ENCODE results near the gene SBF2. TPM values are rescaled to one million over a fixed set of nuclear protein-coding genes. Genes with fewer than 3 reads are reported as not detected.
"Not testable (repeated sequence)": the region's sequence is repeated elsewhere in the genome, so short reads cannot be mapped to it uniquely, and the experiment has no call there.

Gene SBF2
- total RNA-seq, 3 donors from 2014 or later (not counting 1 experiment from before 2014, with no cell fraction given), result 25.2 to 26.9 (median 26.3) TPM

DNA sequence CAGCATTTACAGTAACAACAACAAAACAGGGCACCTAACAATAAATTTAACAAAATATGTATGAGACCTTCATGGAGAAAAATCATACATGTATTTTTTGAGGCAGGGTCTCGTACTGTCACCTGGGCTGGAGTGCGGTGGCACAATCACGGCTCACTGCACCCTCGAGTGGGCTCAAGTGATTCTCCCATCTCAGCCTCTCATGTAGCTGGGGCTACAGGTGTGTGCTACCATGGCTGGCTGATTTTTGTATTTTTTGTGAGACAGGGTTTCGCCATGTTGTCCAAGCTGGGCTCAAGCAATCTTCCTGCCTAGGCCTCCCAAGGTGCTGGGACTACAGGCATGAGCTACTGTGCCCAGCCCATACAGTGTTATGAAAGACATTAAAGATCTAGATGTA lies 352.0 kb downstream of the SBF2 start:
- Histone ChIP-seq H3K9me3 (ENCODE audit: control insufficient read depth, insufficient read depth, low read length) (no peaks in the 10 kb centered on the region), H3K4me1 (ENCODE audit: control insufficient read depth, insufficient read depth, low read length) (no peaks in the 10 kb centered on the region), H3K27ac (ENCODE audit: low read length) (no peak overlapping the region), H3K36me3 (ENCODE audit: control insufficient read depth, insufficient read depth, low read length) (no peaks in the 10 kb centered on the region), H3K27me3 (ENCODE audit: control insufficient read depth, insufficient read depth, low read length) (no peaks in the 10 kb centered on the region), H3K4me3 (ENCODE audit: low read length) (no peak overlapping the region)
- DNase-seq (no peak), ATAC-seq (no peak)
- Mint-ChIP-seq H3K4me1 (no peaks in the 10 kb centered on the region), H3K9me3 (no peaks in the 10 kb centered on the region), H3K27me3 (ENCODE audit: low read depth in 2 of 2) (no peaks in the 10 kb centered on the region), H3K27ac (no peak overlapping the region), H3K36me3 (no peaks in the 10 kb centered on the region), H3K4me3 (no peak overlapping the region)
- no peak for TF ChIP-seq CTCF (IDR thresholded peaks at IDR 0.05)
- intact Hi-C loops (cut with micrococcal nuclease), result no loop called here
- whole genome bisulfite sequencing (ENCODE audit: insufficient coverage), result 96% methylated on average over 5 of the region's 5 CpGs

- ATAC-seq, result not testable (repeated sequence)
- 95% methylated on average over 11 of the region's 11 CpGs for WGBS (ENCODE audit: insufficient coverage)
Measured at GRCh38 chr11:9939150-9939549, 354.9 kb downstream of the SBF2 start.

GRCh38 chr11:9936754-9937153 lies 357.3 kb downstream of the SBF2 start:
- H3K27me3 Mint-ChIP-seq (ENCODE audit: low read depth in 2 of 2), result no peaks in the 10 kb centered on the region
- ATAC-seq (no peak), DNase-seq (no peak)
- no peak overlapping the region for H3K4me3 Mint-ChIP-seq
- Histone ChIP-seq H3K4me3 (ENCODE audit: low read length) (no peak overlapping the region), H3K27ac (ENCODE audit: low read length) (no peak overlapping the region), H3K27me3 (ENCODE audit: control insufficient read depth, insufficient read depth, low read length) (no peaks in the 10 kb centered on the region), H3K9me3 (ENCODE audit: control insufficient read depth, insufficient read depth, low read length) (no peaks in the 10 kb centered on the region), H3K36me3 (ENCODE audit: control insufficient read depth, insufficient read depth, low read length) (no peaks in the 10 kb centered on the region), H3K4me1 (ENCODE audit: control insufficient read depth, insufficient read depth, low read length) (no peaks in the 10 kb centered on the region)
- H3K9me3 Mint-ChIP-seq, result peaks cover 0 to 3% of the 10 kb centered on the region in 2 donors
- no peak for TF ChIP-seq CTCF (IDR thresholded peaks at IDR 0.05)
- intact Hi-C loops (cut with micrococcal nuclease), result no loop called here
- H3K36me3 Mint-ChIP-seq, result no peaks in the 10 kb centered on the region
- no peaks in the 10 kb centered on the region for H3K4me1 Mint-ChIP-seq
- H3K27ac Mint-ChIP-seq, result no peak overlapping the region

More at GRCh38 chr11:9939150-9939549, 354.9 kb downstream of the SBF2 start:
- H3K4me1 ChIP-seq (ENCODE audit: control insufficient read depth, insufficient read depth, low read length); H3K9me3 Mint-ChIP-seq; H3K4me3 Mint-ChIP-seq; H3K27me3 ChIP-seq (ENCODE audit: control insufficient read depth, insufficient read depth, low read length); H3K36me3 Mint-ChIP-seq; H3K27ac Mint-ChIP-seq; H3K4me1 Mint-ChIP-seq; H3K4me3 ChIP-seq (ENCODE audit: low read length); intact Hi-C loops (cut with micrococcal nuclease); H3K36me3 ChIP-seq (ENCODE audit: control insufficient read depth, insufficient read depth, low read length); H3K27ac ChIP-seq (ENCODE audit: low read length); H3K9me3 ChIP-seq (ENCODE audit: control insufficient read depth, insufficient read depth, low read length); DNase-seq; H3K27me3 Mint-ChIP-seq (ENCODE audit: low read depth in 2 of 2): not testable (repeated sequence)

- ATAC-seq; H3K27me3 ChIP-seq (ENCODE audit: control insufficient read depth, insufficient read depth, low read length); H3K27ac ChIP-seq (ENCODE audit: low read length); H3K4me1 Mint-ChIP-seq; H3K27me3 Mint-ChIP-seq (ENCODE audit: low read depth in 2 of 2); H3K4me1 ChIP-seq (ENCODE audit: control insufficient read depth, insufficient read depth, low read length); H3K4me3 Mint-ChIP-seq; intact Hi-C loops (cut with micrococcal nuclease); H3K9me3 ChIP-seq (ENCODE audit: control insufficient read depth, insufficient read depth, low read length); H3K36me3 Mint-ChIP-seq; DNase-seq; H3K27ac Mint-ChIP-seq; H3K9me3 Mint-ChIP-seq; H3K36me3 ChIP-seq (ENCODE audit: control insufficient read depth, insufficient read depth, low read length); H3K4me3 ChIP-seq (ENCODE audit: low read length): not testable (repeated sequence)
- WGBS (ENCODE audit: insufficient coverage), result 80% methylated on average over 1 of the region's 2 CpGs
Measured at GRCh38 chr11:9932843-9933242, 361.2 kb downstream of the SBF2 start.

GRCh38 chr11:9930562-9931331 lies 363.3 kb downstream of the SBF2 start:
- intact Hi-C loops (cut with micrococcal nuclease); H3K27me3 ChIP-seq (ENCODE audit: control insufficient read depth, insufficient read depth, low read length); H3K9me3 ChIP-seq (ENCODE audit: control insufficient read depth, insufficient read depth, low read length); H3K4me3 ChIP-seq (ENCODE audit: low read length); ATAC-seq; H3K36me3 Mint-ChIP-seq; H3K27me3 Mint-ChIP-seq (ENCODE audit: low read depth in 2 of 2); H3K4me3 Mint-ChIP-seq; H3K36me3 ChIP-seq (ENCODE audit: control insufficient read depth, insufficient read depth, low read length); H3K27ac Mint-ChIP-seq; DNase-seq; H3K4me1 Mint-ChIP-seq; H3K27ac ChIP-seq (ENCODE audit: low read length); H3K9me3 Mint-ChIP-seq; H3K4me1 ChIP-seq (ENCODE audit: control insufficient read depth, insufficient read depth, low read length): not testable (repeated sequence)
- WGBS (ENCODE audit: insufficient coverage), result 94% methylated on average over 14 of the region's 14 CpGs

All from natural killer cell (primary cell).